ENCODE data around the gene CYP21A2. TPM values are rescaled to one million over a fixed set of nuclear protein-coding genes. Genes with fewer than 3 reads are reported as not detected.

CYP21A2 gene
- total RNA-seq, 1 donor, result 0.72 TPM

DNA sequence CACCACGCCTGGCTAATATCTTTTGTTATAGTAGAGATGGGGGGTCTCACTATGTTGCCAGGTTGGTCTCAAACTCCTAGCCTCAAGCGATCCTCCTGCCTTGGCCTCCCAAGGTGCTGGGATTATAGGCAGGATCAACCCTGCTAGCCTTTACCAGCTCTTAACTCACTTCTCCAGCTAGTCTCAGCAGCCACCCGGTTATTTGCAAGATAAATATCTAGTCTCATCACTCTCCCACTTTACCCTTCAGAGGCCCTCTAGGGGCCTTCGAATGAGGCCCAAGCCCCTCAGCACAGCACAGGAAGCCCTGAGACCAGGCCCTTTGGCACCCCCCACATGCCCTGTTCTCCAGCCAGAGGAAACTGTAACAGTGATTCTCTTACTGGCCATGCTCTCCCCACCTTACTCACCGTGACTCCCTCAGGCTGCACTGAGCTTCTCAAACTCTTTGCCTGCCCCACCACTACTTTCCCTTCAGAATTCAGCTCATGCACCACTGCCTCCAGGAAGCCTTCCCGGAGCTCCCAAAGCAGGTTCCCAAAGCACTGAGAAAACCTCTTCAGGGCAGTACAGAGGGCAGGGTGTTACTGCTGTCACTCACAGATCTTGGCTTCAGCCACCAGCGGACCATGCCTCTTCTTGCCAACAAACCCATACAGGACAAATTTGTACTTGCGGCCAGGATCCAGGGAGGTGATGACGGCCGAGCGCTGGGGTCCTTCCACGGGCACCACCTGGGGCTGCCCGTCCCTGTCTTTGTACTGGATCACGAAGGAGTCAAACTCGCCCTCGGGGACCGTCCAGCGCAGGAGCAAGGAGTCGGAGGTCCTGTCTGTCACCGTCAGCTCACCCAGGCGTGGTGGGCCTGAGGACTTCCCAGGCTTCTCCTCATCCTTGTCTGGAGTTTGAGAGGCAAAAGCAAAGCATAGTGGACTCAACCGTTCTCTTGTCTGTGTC is 45.9 kb downstream of the CYP21A2 start:
- peaks cover 16% of the 10 kb centered on the region for H4K20me1 ChIP-seq (ENCODE audit: insufficient read depth, low read length)
- TF ChIP-seq, protein P1, sequence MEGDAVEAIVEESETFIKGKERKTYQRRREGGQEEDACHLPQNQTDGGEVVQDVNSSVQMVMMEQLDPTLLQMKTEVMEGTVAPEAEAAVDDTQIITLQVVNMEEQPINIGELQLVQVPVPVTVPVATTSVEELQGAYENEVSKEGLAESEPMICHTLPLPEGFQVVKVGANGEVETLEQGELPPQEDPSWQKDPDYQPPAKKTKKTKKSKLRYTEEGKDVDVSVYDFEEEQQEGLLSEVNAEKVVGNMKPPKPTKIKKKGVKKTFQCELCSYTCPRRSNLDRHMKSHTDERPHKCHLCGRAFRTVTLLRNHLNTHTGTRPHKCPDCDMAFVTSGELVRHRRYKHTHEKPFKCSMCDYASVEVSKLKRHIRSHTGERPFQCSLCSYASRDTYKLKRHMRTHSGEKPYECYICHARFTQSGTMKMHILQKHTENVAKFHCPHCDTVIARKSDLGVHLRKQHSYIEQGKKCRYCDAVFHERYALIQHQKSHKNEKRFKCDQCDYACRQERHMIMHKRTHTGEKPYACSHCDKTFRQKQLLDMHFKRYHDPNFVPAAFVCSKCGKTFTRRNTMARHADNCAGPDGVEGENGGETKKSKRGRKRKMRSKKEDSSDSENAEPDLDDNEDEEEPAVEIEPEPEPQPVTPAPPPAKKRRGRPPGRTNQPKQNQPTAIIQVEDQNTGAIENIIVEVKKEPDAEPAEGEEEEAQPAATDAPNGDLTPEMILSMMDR (IDR thresholded peaks at IDR 0.05; ENCODE audit: extremely low read depth, low read depth, low read length), result no peak
- no peak overlapping the region for H3K4me2 ChIP-seq (ENCODE audit: insufficient read depth, low read length)
- H3K27ac ChIP-seq (ENCODE audit: low read depth, low read length), result no peak overlapping the region
- H3K9me3 ChIP-seq (ENCODE audit: low read depth, low read length), result no peaks in the 10 kb centered on the region
- no peaks in the 10 kb centered on the region for H3K36me3 ChIP-seq (ENCODE audit: insufficient read depth, low read length)
- no peak overlapping the region for H2AFZ ChIP-seq (ENCODE audit: low read length)
- DNase-seq (ENCODE audit: insufficient read length, low spot score, missing footprints), result peak; percentile 76
- peaks cover 46% of the 10 kb centered on the region for H3K4me1 ChIP-seq (ENCODE audit: insufficient read depth, low read length)
- H3K79me2 ChIP-seq (ENCODE audit: insufficient read depth, low read length), result no peaks in the 10 kb centered on the region
- no peak overlapping the region for H3K4me3 ChIP-seq (ENCODE audit: insufficient read depth, low read length)
- peaks cover 35% of the 10 kb centered on the region for H3K27me3 ChIP-seq (ENCODE audit: insufficient read depth, low read length)

GRCh38 chr6:32084780-32085179 is 46.6 kb downstream of the CYP21A2 start:
- peak; percentile 90 for DNase-seq (ENCODE audit: insufficient read length, low spot score, missing footprints)

GRCh38 chr6:32085759-32086459 is 47.7 kb downstream of the CYP21A2 start:
- DNase-seq (ENCODE audit: insufficient read length, low spot score, missing footprints), result peak; percentile 65
- TF ChIP-seq, protein P1 (IDR thresholded peaks at IDR 0.05; ENCODE audit: extremely low read depth, low read depth, low read length), result no peak
- Histone ChIP-seq H3K9me3 (ENCODE audit: low read depth, low read length) (no peaks in the 10 kb centered on the region), H3K79me2 (ENCODE audit: insufficient read depth, low read length) (no peaks in the 10 kb centered on the region), H3K36me3 (ENCODE audit: insufficient read depth, low read length) (no peaks in the 10 kb centered on the region), H3K4me2 (ENCODE audit: insufficient read depth, low read length) (peak overlapping the region; percentile 29), H3K4me1 (ENCODE audit: insufficient read depth, low read length) (peaks cover 38% of the 10 kb centered on the region), H3K27ac (ENCODE audit: low read depth, low read length) (no peak overlapping the region), H4K20me1 (ENCODE audit: insufficient read depth, low read length) (peaks cover 19% of the 10 kb centered on the region), H2AFZ (ENCODE audit: low read length) (no peak overlapping the region), H3K27me3 (ENCODE audit: insufficient read depth, low read length) (peaks cover 53% of the 10 kb centered on the region), H3K4me3 (ENCODE audit: insufficient read depth, low read length) (no peak overlapping the region)

More at GRCh38 chr6:32084780-32085179, 46.6 kb downstream of the CYP21A2 start:
- no peak overlapping the region for H3K27ac ChIP-seq (ENCODE audit: low read depth, low read length)
- no peaks in the 10 kb centered on the region for H3K9me3 ChIP-seq (ENCODE audit: low read depth, low read length)
- no peak overlapping the region for H3K4me3 ChIP-seq (ENCODE audit: insufficient read depth, low read length)
- peaks cover 16% of the 10 kb centered on the region for H4K20me1 ChIP-seq (ENCODE audit: insufficient read depth, low read length)
- TF ChIP-seq, protein P1 (IDR thresholded peaks at IDR 0.05; ENCODE audit: extremely low read depth, low read depth, low read length), result no peak
- H3K36me3 ChIP-seq (ENCODE audit: insufficient read depth, low read length), result no peaks in the 10 kb centered on the region
- peaks cover 42% of the 10 kb centered on the region for H3K27me3 ChIP-seq (ENCODE audit: insufficient read depth, low read length)
- no peak overlapping the region for H2AFZ ChIP-seq (ENCODE audit: low read length)
- H3K4me1 ChIP-seq (ENCODE audit: insufficient read depth, low read length), result peaks cover 44% of the 10 kb centered on the region
- no peaks in the 10 kb centered on the region for H3K79me2 ChIP-seq (ENCODE audit: insufficient read depth, low read length)
- no peak overlapping the region for H3K4me2 ChIP-seq (ENCODE audit: insufficient read depth, low read length)

Data from osteoblast (primary cell).